ENCODE measurements around the gene FAM219A.

- TF ChIP-seq CTCF (IDR thresholded peaks at IDR 0.05) (no peak), POLR2A (IDR thresholded peaks at IDR 0.05) (no peak)
These were observed 44.5 kb upstream of the FAM219A start for GRCh38 chr9:34502891-34503290.

All from breast epithelium (tissue), 3 donors.